Esophagus squamous epithelium (tissue), 5 donors: ENCODE results near the gene TOMM70. TPM values are rescaled to one million over a fixed set of nuclear protein-coding genes. Genes with fewer than 3 reads are reported as not detected.

Experiments
- DNase-seq: peaks from one replicate; lab custom pipeline; 2025; lab: John Stamatoyannopoulos, UW
- H3K27ac ChIP-seq, 4 donors: fragments of 200-600 bp; sonication (generic); one replicate each; pipeline ENCODE4 v1.5.1; 2016 to 2019; ENCODE audit warnings: mild to moderate bottlenecking in 1 of 4
- H3K27me3 ChIP-seq, 4 donors: fragments of 200-600 bp; sonication (generic); 1 replicate in 3 of 4; 2 replicates in 1 of 4; pipeline versions ENCODE4 v1.5.1 to v1.6.0; 2017 to 2021; ENCODE audit warnings: antibody characterized with exemption in 1 of 4
- H3K36me3 ChIP-seq, 3 donors: fragments of 200-600 bp; sonication (generic); one replicate each; pipeline ENCODE4 v1.5.1; 2016 to 2019
- H3K4me1 ChIP-seq, 3 donors: fragments of 200-600 bp; sonication (generic); one replicate each; pipeline ENCODE4 v1.5.1; 2017 to 2019
- H3K4me3 ChIP-seq, 4 donors: fragments of 200-600 bp; sonication (generic); 1 replicate in 3 of 4; 2 replicates in 1 of 4; pipeline ENCODE4 v1.5.1; 2016 to 2019; ENCODE audit warnings: mild to moderate bottlenecking in 2 of 4, moderate library complexity in 1 of 4
- H3K9me3 ChIP-seq, 3 donors: fragments of 200-600 bp; sonication (generic); one replicate each; pipeline ENCODE4 v1.5.1; 2016 to 2019
- POLR2A ChIP-seq, 4 donors: fragments of 450-650 bp; IDR thresholded peaks; one replicate each; pipeline ENCODE4 v1.6.1; 2017; ENCODE audit warnings: antibody characterized with exemption in 4 of 4, mild to moderate bottlenecking in 4 of 4, moderate library complexity in 3 of 4
- WGBS, 2 donors: methylation state at CpG; one replicate each; pipeline ENCODE4 v1.1.5; 2018; 5-methylcytosine and 5-hydroxymethylcytosine counted together
- intact Hi-C: fragments of 100-400 bp; cut with DNase I; formaldehyde crosslinking; loops from one replicate; pipeline ENCODE4 v1.15.0; 2022
- total RNA-seq, 4 donors: library from RNA; depleted of rRNA; stranded (reverse); fragments of >200 nt; gene quantifications; one replicate each; pipeline ENCODE4 v1.1.0, GENCODE V29; 2016
- TF ChIP-seq, protein P1 (sequence below), 6 experiments: fragments of 450-650 bp in 4 of 6; fragments of 200-600 bp in 2 of 6; sonication (generic) in 2 of 6; IDR thresholded peaks; one replicate each; pipeline ENCODE4 v1.5.1; 2016 to 2019; ENCODE audit warnings: antibody characterized with exemption in 6 of 6, mild to moderate bottlenecking in 4 of 6, moderate library complexity in 4 of 6
- donor health status: DM: yes; HTN: yes; CAD: no.

The TOMM70 gene
- total RNA-seq, 4 donors from 2014 or later, result 32.0 to 51.3 (median 44.3) TPM

DNA sequence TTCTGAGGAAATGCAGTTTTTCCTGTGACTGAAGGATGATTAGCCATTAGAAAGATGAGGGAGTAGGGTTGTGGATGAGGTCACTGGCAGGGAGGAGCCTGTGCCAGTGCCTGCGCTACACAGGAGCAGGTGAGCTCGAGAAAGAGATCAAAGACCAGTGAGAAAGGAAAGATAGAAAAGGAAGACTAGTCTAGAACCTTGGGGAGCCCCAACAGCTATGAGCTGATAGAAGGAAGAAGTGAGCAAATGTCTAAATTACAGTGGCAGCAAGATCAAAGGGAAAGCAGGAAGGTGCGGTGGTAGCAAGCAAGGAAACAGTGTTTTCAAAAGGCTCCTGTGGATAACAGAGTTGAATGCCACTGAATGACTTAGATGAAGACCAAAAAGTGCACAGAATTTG lies 40.0 kb upstream of the TOMM70 start:
- no peak for TF ChIP-seq POLR2A (IDR thresholded peaks at IDR 0.05)
- TF ChIP-seq, protein P1, sequence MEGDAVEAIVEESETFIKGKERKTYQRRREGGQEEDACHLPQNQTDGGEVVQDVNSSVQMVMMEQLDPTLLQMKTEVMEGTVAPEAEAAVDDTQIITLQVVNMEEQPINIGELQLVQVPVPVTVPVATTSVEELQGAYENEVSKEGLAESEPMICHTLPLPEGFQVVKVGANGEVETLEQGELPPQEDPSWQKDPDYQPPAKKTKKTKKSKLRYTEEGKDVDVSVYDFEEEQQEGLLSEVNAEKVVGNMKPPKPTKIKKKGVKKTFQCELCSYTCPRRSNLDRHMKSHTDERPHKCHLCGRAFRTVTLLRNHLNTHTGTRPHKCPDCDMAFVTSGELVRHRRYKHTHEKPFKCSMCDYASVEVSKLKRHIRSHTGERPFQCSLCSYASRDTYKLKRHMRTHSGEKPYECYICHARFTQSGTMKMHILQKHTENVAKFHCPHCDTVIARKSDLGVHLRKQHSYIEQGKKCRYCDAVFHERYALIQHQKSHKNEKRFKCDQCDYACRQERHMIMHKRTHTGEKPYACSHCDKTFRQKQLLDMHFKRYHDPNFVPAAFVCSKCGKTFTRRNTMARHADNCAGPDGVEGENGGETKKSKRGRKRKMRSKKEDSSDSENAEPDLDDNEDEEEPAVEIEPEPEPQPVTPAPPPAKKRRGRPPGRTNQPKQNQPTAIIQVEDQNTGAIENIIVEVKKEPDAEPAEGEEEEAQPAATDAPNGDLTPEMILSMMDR (IDR thresholded peaks at IDR 0.05), result no peak
- Histone ChIP-seq H3K27me3 (no peaks in the 10 kb centered on the region), H3K4me1 (no peaks in the 10 kb centered on the region), H3K27ac (no peak overlapping the region), H3K9me3 (no peaks in the 10 kb centered on the region), H3K36me3 (no peaks in the 10 kb centered on the region), H3K4me3 (no peak overlapping the region)
- intact Hi-C loops, result no loop called here
- 77 to 84% methylated on average over 3 of the region's 3 CpGs for WGBS, 2 donors
- DNase-seq, result no peak

DNA sequence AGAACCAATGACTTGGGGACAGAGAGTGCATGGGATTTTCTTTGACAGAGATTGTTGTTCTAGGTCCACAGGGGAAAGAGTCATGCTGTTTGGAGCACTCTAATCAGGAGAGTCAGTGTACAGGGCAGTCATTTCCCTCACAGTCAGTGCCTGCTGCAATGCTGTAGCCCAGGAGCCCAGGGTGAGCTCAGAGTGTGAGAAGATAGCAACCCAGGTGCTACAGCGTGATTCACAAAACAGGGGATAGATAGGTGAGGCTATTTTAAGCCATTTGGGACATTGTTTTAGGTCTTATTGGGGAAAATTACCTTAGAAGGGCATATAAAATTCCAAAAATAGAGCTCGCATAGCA lies 37.7 kb upstream of the TOMM70 start:
- intact Hi-C loops, result no loop called here
- Histone ChIP-seq H3K36me3 (no peaks in the 10 kb centered on the region), H3K27me3 (no peaks in the 10 kb centered on the region), H3K9me3 (peaks cover 0 to 7% (median 0%) of the 10 kb centered on the region in 3 donors), H3K4me1 (no peaks in the 10 kb centered on the region), H3K4me3 (no peak overlapping the region), H3K27ac (no peak overlapping the region)
- DNase-seq, result no peak
- 93 to 97% methylated on average over 2 of the region's 2 CpGs for WGBS, 2 donors
- TF ChIP-seq, protein P1 (IDR thresholded peaks at IDR 0.05), result no peak

DNA sequence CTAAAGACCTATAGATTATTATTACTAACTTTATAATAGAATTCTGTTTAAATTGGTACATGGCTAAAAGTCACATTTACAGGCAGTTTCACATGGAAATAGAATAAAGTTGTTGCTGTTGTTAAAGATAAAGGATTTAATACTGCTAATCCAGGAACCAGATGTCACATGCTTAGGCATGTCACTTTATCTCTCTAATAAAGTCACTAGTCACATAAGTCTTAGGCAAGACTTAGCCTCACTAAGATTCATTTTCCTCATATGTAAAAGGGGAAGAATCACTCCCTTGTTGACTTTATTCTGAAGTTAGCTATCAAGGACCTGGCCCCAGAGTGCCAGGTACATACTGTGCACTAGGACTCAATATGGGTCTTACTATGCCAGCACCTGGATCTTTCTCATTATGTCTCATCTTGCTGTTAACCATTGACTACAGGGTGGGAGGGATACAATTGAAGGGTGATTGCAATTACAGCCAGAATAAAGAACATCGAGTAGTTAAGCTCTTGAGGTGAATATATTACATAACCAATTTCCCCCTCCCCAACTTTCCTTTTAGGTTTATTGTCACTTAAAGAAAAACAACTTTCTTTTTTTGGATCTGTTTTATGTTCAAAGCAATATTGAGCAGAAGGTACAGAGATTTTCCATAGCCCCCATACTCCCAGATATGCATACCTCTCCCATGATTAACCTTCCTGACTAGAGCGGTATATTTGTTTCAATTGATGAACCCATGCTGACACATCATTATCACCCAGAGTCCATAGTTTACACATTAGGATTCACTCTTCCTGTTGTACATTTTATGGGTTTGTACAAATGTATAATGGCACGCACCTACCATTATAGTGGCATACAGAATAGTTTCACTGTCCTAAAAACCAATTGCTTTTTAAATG lies 37.1 kb upstream of the TOMM70 start:
- WGBS, 2 donors, result 80 to 83% methylated on average over 3 of the region's 3 CpGs
- DNase-seq, result no peak
- TF ChIP-seq, protein P1 (IDR thresholded peaks at IDR 0.05), result no peak
- no peak for TF ChIP-seq POLR2A (IDR thresholded peaks at IDR 0.05)
- Histone ChIP-seq H3K9me3 (peaks cover 0 to 7% (median 0%) of the 10 kb centered on the region in 3 donors), H3K27me3 (no peaks in the 10 kb centered on the region), H3K36me3 (no peaks in the 10 kb centered on the region), H3K27ac (no peak overlapping the region), H3K4me3 (no peak overlapping the region), H3K4me1 (no peaks in the 10 kb centered on the region)
- intact Hi-C loops, result no loop called here

DNA sequence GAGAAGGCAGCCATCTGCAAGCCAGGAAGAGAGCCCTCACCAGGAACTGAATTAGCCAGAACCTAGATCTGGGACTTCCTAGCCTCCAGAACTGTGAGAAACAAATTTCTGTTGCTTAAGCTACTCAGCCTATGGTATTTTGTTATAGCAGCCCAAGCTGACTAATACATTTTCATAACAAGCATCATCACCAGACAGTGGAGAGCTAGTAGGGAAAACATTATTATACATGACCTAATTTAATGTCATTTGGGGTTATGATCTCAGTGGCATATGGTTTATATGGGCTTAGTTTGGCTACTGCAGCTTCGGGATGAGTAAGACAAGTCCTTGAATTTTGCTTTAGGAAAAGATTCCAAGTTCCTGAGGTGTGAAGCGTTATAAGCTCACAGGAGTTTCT lies 36.1 kb upstream of the TOMM70 start:
- no peak overlapping the region for H3K4me3 ChIP-seq
- H3K36me3 ChIP-seq, result no peaks in the 10 kb centered on the region
- intact Hi-C loops, result no loop called here
- DNase-seq, result no peak
- peaks cover 0 to 7% (median 0%) of the 10 kb centered on the region in 3 donors for H3K9me3 ChIP-seq
- no peak overlapping the region for H3K27ac ChIP-seq
- 86 to 87% methylated on average over 2 of the region's 2 CpGs for whole genome bisulfite sequencing, 2 donors
- H3K4me1 ChIP-seq, result no peaks in the 10 kb centered on the region
- TF ChIP-seq POLR2A (IDR thresholded peaks at IDR 0.05), result no peak
- TF ChIP-seq, protein P1 (IDR thresholded peaks at IDR 0.05), result no peak
- H3K27me3 ChIP-seq, result no peaks in the 10 kb centered on the region

DNA sequence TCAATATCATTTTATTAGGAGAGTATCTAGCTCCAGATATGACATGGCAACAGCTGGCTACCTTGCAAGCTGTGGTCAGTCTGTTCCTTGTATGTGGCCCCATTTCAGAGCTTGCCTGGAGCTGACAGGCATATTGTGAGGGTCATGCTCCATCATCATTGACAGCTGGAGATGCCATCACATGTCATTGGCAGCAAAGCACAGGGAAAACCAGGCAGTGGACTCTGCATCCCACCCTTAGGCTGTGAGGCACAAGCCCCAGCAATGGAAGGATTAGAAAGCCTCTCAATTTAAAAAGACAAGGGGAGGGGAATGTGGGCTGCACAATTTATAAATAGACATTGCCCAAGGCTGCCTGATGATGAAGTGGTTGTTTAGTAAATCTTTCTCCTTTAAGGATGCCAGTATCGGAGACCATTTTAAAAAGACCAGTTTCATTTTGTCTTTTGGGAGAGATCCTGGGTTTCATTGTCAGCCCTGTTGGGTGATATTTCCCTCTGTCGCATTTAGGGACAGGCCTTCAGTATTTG lies 28.4 kb upstream of the TOMM70 start:
- DNase-seq, result no peak
- TF ChIP-seq POLR2A (IDR thresholded peaks at IDR 0.05), result no peak
- TF ChIP-seq, protein P1 (IDR thresholded peaks at IDR 0.05), result no peak
- WGBS, 2 donors, result 74 to 75% methylated on average over 2 of the region's 2 CpGs

More for the DNA sequence above, 28.4 kb upstream of the TOMM70 start:
- intact Hi-C loops, result no loop called here
- Histone ChIP-seq H3K27me3 (no peaks in the 10 kb centered on the region), H3K9me3 (peaks cover 0 to 4% (median 0%) of the 10 kb centered on the region in 3 donors), H3K4me1 (peaks cover 0 to 8% (median 0%) of the 10 kb centered on the region in 3 donors), H3K27ac (no peak overlapping the region), H3K4me3 (no peak overlapping the region), H3K36me3 (no peaks in the 10 kb centered on the region)
